ENCODE data around the gene GSTA2. TPM values are rescaled to one million over a fixed set of nuclear protein-coding genes. Genes with fewer than 3 reads are reported as not detected.
A peak's percentile ranks its signal among the peaks of the same experiment; 100 is the strongest.
"Not testable (repeated sequence)": the region's sequence is repeated elsewhere in the genome, so short reads cannot be mapped to it uniquely, and the experiment has no call there.

Gene GSTA2
- 0.10 and 0.21 TPM in 2 replicates for polyA plus RNA-seq (2013)

GRCh38 chr6:52763322-52763916, at the start of gene GSTA2:
GSTA2 (minus strand) TSS chr6:52763475; CDS start chr6:52757947, 5,528 bp downstream.
- not testable (repeated sequence) for H3K23ac ChIP-seq (ENCODE audit: low read length); H3K36me3 ChIP-seq (ENCODE audit: control insufficient read depth in 1 of 2, insufficient read depth in 2 of 2, low read length in 2 of 2); H3K4ac ChIP-seq (ENCODE audit: low read depth, low read length); H3K18ac ChIP-seq (ENCODE audit: low read length); H2BK5ac ChIP-seq (ENCODE audit: low read depth, low read length, poor library complexity); H3K79me1 ChIP-seq (ENCODE audit: low read length); DNase-seq; H3K9me3 ChIP-seq (ENCODE audit: insufficient read depth, low read depth, low read length); H2AK5ac ChIP-seq (ENCODE audit: low read length); H3K27ac ChIP-seq (ENCODE audit: low read depth, low read length); H3K14ac ChIP-seq (ENCODE audit: low read length); H3K4me2 ChIP-seq (ENCODE audit: low read length); H3K9ac ChIP-seq (ENCODE audit: low read length); H2BK12ac ChIP-seq (ENCODE audit: low read length); H3K4me1 ChIP-seq (ENCODE audit: control insufficient read depth in 1 of 2, insufficient read depth in 2 of 2, low read length in 2 of 2); H2AFZ ChIP-seq (ENCODE audit: insufficient read depth, low read length, poor library complexity); H4K8ac ChIP-seq (ENCODE audit: low read depth, low read length); H3K4me3 ChIP-seq (ENCODE audit: low read depth, low read length); H4K12ac ChIP-seq (ENCODE audit: low read depth, low read length); H3K27me3 ChIP-seq (ENCODE audit: insufficient read depth, low read length); H3K79me2 ChIP-seq (ENCODE audit: control insufficient read depth, insufficient read depth, low read length, poor library complexity); H4K91ac ChIP-seq (ENCODE audit: low read depth, low read length)
- peak within 1 kb of the TSS; percentile 43 for H2BK120ac ChIP-seq (ENCODE audit: insufficient read depth, low read length, poor library complexity)
- no CpG with 5 or more reads among the region's 2 CpGs for WGBS (ENCODE audit: extremely low coverage, insufficient coverage, insufficient read length)

- not testable (repeated sequence) for H2AFZ ChIP-seq (ENCODE audit: insufficient read depth, low read length, poor library complexity); H3K4me3 ChIP-seq (ENCODE audit: low read depth, low read length); H3K9ac ChIP-seq (ENCODE audit: low read length); H3K79me1 ChIP-seq (ENCODE audit: low read length); H2BK5ac ChIP-seq (ENCODE audit: low read depth, low read length, poor library complexity); H3K27ac ChIP-seq (ENCODE audit: low read depth, low read length); H3K79me2 ChIP-seq (ENCODE audit: control insufficient read depth, insufficient read depth, low read length, poor library complexity); H3K4ac ChIP-seq (ENCODE audit: low read depth, low read length); H3K4me2 ChIP-seq (ENCODE audit: low read length); H3K14ac ChIP-seq (ENCODE audit: low read length); H2AK5ac ChIP-seq (ENCODE audit: low read length); H4K12ac ChIP-seq (ENCODE audit: low read depth, low read length); H3K9me3 ChIP-seq (ENCODE audit: insufficient read depth, low read depth, low read length); H3K36me3 ChIP-seq (ENCODE audit: control insufficient read depth in 1 of 2, insufficient read depth in 2 of 2, low read length in 2 of 2); H3K23ac ChIP-seq (ENCODE audit: low read length); H3K27me3 ChIP-seq (ENCODE audit: insufficient read depth, low read length); H2BK120ac ChIP-seq (ENCODE audit: insufficient read depth, low read length, poor library complexity); H4K91ac ChIP-seq (ENCODE audit: low read depth, low read length); H3K4me1 ChIP-seq (ENCODE audit: control insufficient read depth in 1 of 2, insufficient read depth in 2 of 2, low read length in 2 of 2); H3K18ac ChIP-seq (ENCODE audit: low read length); DNase-seq; H4K8ac ChIP-seq (ENCODE audit: low read depth, low read length); H2BK12ac ChIP-seq (ENCODE audit: low read length)
- WGBS (ENCODE audit: extremely low coverage, insufficient coverage, insufficient read length), result no CpG with 5 or more reads among the region's 4 CpGs
Observed at GRCh38 chr6:52809777-52810176, 46.5 kb upstream of the GSTA2 start.

GRCh38 chr6:52808660-52809059, 45.4 kb upstream of the GSTA2 start:
- Histone ChIP-seq H2BK5ac (ENCODE audit: low read depth, low read length, poor library complexity) (no peak overlapping the region), H3K18ac (ENCODE audit: low read length) (no peak overlapping the region), H3K9me3 (ENCODE audit: insufficient read depth, low read depth, low read length) (no peaks in the 10 kb centered on the region), H3K4me3 (ENCODE audit: low read depth, low read length) (no peak overlapping the region), H3K4me1 (ENCODE audit: control insufficient read depth in 1 of 2, insufficient read depth in 2 of 2, low read length in 2 of 2) (no peaks in the 10 kb centered on the region), H2BK120ac (ENCODE audit: insufficient read depth, low read length, poor library complexity) (no peak overlapping the region), H3K79me2 (ENCODE audit: control insufficient read depth, insufficient read depth, low read length, poor library complexity) (no peaks in the 10 kb centered on the region), H3K4ac (ENCODE audit: low read depth, low read length) (no peak overlapping the region), H3K4me2 (ENCODE audit: low read length) (no peak overlapping the region), H3K14ac (ENCODE audit: low read length) (no peak overlapping the region), H3K79me1 (ENCODE audit: low read length) (no peaks in the 10 kb centered on the region), H2BK12ac (ENCODE audit: low read length) (no peak overlapping the region), H2AK5ac (ENCODE audit: low read length) (no peak overlapping the region), H4K8ac (ENCODE audit: low read depth, low read length) (no peak overlapping the region), H3K36me3 (ENCODE audit: control insufficient read depth in 1 of 2, insufficient read depth in 2 of 2, low read length in 2 of 2) (no peaks in the 10 kb centered on the region), H3K27ac (ENCODE audit: low read depth, low read length) (no peak overlapping the region), H3K27me3 (ENCODE audit: insufficient read depth, low read length) (no peaks in the 10 kb centered on the region), H4K12ac (ENCODE audit: low read depth, low read length) (no peak overlapping the region), H4K91ac (ENCODE audit: low read depth, low read length) (no peak overlapping the region), H2AFZ (ENCODE audit: insufficient read depth, low read length, poor library complexity) (no peak overlapping the region), H3K23ac (ENCODE audit: low read length) (no peak overlapping the region), H3K9ac (ENCODE audit: low read length) (no peak overlapping the region)
- WGBS (ENCODE audit: extremely low coverage, insufficient coverage, insufficient read length), result no CpG with 5 or more reads among the region's 5 CpGs
- no peak for DNase-seq

GRCh38 chr6:52803668-52804255, 40.5 kb upstream of the GSTA2 start, which contains the start of gene GSTA1:
GSTA1 (minus strand) TSS chr6:52803816; CDS start chr6:52799267, 4,549 bp downstream.
- H3K4ac ChIP-seq (ENCODE audit: low read depth, low read length); H3K27me3 ChIP-seq (ENCODE audit: insufficient read depth, low read length); H3K4me2 ChIP-seq (ENCODE audit: low read length); H4K12ac ChIP-seq (ENCODE audit: low read depth, low read length); H3K36me3 ChIP-seq (ENCODE audit: control insufficient read depth in 1 of 2, insufficient read depth in 2 of 2, low read length in 2 of 2); H3K14ac ChIP-seq (ENCODE audit: low read length); H4K91ac ChIP-seq (ENCODE audit: low read depth, low read length); H2BK12ac ChIP-seq (ENCODE audit: low read length); H3K23ac ChIP-seq (ENCODE audit: low read length); H3K79me1 ChIP-seq (ENCODE audit: low read length); H4K8ac ChIP-seq (ENCODE audit: low read depth, low read length); H3K27ac ChIP-seq (ENCODE audit: low read depth, low read length); H3K9ac ChIP-seq (ENCODE audit: low read length); H2AK5ac ChIP-seq (ENCODE audit: low read length); H2AFZ ChIP-seq (ENCODE audit: insufficient read depth, low read length, poor library complexity); H3K4me3 ChIP-seq (ENCODE audit: low read depth, low read length); H3K79me2 ChIP-seq (ENCODE audit: control insufficient read depth, insufficient read depth, low read length, poor library complexity); H3K4me1 ChIP-seq (ENCODE audit: control insufficient read depth in 1 of 2, insufficient read depth in 2 of 2, low read length in 2 of 2); H2BK120ac ChIP-seq (ENCODE audit: insufficient read depth, low read length, poor library complexity); H3K9me3 ChIP-seq (ENCODE audit: insufficient read depth, low read depth, low read length); H3K18ac ChIP-seq (ENCODE audit: low read length); H2BK5ac ChIP-seq (ENCODE audit: low read depth, low read length, poor library complexity): not testable (repeated sequence)
- peak in 1 of 2 donors; percentile 2 for DNase-seq
- no CpG with 5 or more reads among the region's 5 CpGs for WGBS (ENCODE audit: extremely low coverage, insufficient coverage, insufficient read length)
